ENCODE data around the gene WIPF3.

WIPF3 gene

GRCh38 chr7:29801929-29802328, 4.4 kb upstream of the WIPF3 start:
- Mint-ChIP-seq H3K36me3 (no peaks in the 10 kb centered on the region), H3K27me3 (peaks cover 37% of the 10 kb centered on the region), H3K4me1 (no peaks in the 10 kb centered on the region)

GRCh38 chr7:29805031-29805430, 1.3 kb upstream of the WIPF3 start:
- no peaks in the 10 kb centered on the region for H3K9me3 Mint-ChIP-seq
- H3K27me3 Mint-ChIP-seq, result peaks cover 57% of the 10 kb centered on the region
- H3K4me1 Mint-ChIP-seq, result peaks cover 6% of the 10 kb centered on the region
- no peak overlapping the region for H3K27ac Mint-ChIP-seq
- H3K36me3 Mint-ChIP-seq, result no peaks in the 10 kb centered on the region
- H3K4me3 Mint-ChIP-seq, result no peak overlapping the region

More at GRCh38 chr7:29801929-29802328, 4.4 kb upstream of the WIPF3 start:
- Mint-ChIP-seq H3K9me3 (no peaks in the 10 kb centered on the region), H3K27ac (no peak overlapping the region), H3K4me3 (no peak overlapping the region)

GRCh38 chr7:29805886-29806207, 461 bp upstream of the WIPF3 start:
- H3K36me3 Mint-ChIP-seq, result no peaks in the 10 kb centered on the region
- H3K27me3 Mint-ChIP-seq, result peaks cover 56% of the 10 kb centered on the region
- H3K9me3 Mint-ChIP-seq, result no peaks in the 10 kb centered on the region
- H3K4me1 Mint-ChIP-seq, result peaks cover 6% of the 10 kb centered on the region
- no peak overlapping the region for H3K4me3 Mint-ChIP-seq
- H3K27ac Mint-ChIP-seq, result no peak overlapping the region

- Mint-ChIP-seq H3K27me3 (peaks cover 56% of the 10 kb centered on the region), H3K9me3 (no peaks in the 10 kb centered on the region), H3K4me3 (no peak overlapping the region), H3K4me1 (peaks cover 6% of the 10 kb centered on the region), H3K36me3 (no peaks in the 10 kb centered on the region), H3K27ac (no peak overlapping the region)
Observed at GRCh38 chr7:29806995-29807841, 910 bp downstream of the WIPF3 start.

- no peak overlapping the region for H3K4me3 Mint-ChIP-seq
- H3K4me1 Mint-ChIP-seq, result peaks cover 6% of the 10 kb centered on the region
- no peaks in the 10 kb centered on the region for H3K9me3 Mint-ChIP-seq
- peaks cover 53% of the 10 kb centered on the region for H3K27me3 Mint-ChIP-seq
- no peak overlapping the region for H3K27ac Mint-ChIP-seq
- H3K36me3 Mint-ChIP-seq, result no peaks in the 10 kb centered on the region
Observed at GRCh38 chr7:29808075-29808801, 1.9 kb downstream of the WIPF3 start.

- Mint-ChIP-seq H3K36me3 (no peaks in the 10 kb centered on the region), H3K4me1 (peaks cover 6% of the 10 kb centered on the region), H3K27ac (no peak overlapping the region), H3K9me3 (no peaks in the 10 kb centered on the region), H3K4me3 (no peak overlapping the region), H3K27me3 (peaks cover 51% of the 10 kb centered on the region)
Observed at GRCh38 chr7:29809533-29810155, 3.3 kb downstream of the WIPF3 start.

GRCh38 chr7:29810297-29810696, 4.0 kb downstream of the WIPF3 start:
- Mint-ChIP-seq H3K27ac (no peak overlapping the region), H3K4me3 (no peak overlapping the region)

GRCh38 chr7:29810813-29811482, 4.6 kb downstream of the WIPF3 start:
- Mint-ChIP-seq H3K9me3 (no peaks in the 10 kb centered on the region), H3K36me3 (no peaks in the 10 kb centered on the region), H3K4me1 (peaks cover 6% of the 10 kb centered on the region), H3K27ac (no peak overlapping the region), H3K27me3 (peaks cover 41% of the 10 kb centered on the region), H3K4me3 (no peak overlapping the region)

More at GRCh38 chr7:29810297-29810696, 4.0 kb downstream of the WIPF3 start:
- Mint-ChIP-seq H3K36me3 (no peaks in the 10 kb centered on the region), H3K27me3 (peaks cover 46% of the 10 kb centered on the region), H3K4me1 (peaks cover 6% of the 10 kb centered on the region), H3K9me3 (no peaks in the 10 kb centered on the region)

GRCh38 chr7:29811586-29811985, 5.3 kb downstream of the WIPF3 start:
- no peaks in the 10 kb centered on the region for H3K9me3 Mint-ChIP-seq
- H3K27me3 Mint-ChIP-seq, result peaks cover 39% of the 10 kb centered on the region
- H3K27ac Mint-ChIP-seq, result no peak overlapping the region
- peaks cover 6% of the 10 kb centered on the region for H3K4me1 Mint-ChIP-seq
- H3K36me3 Mint-ChIP-seq, result no peaks in the 10 kb centered on the region
- H3K4me3 Mint-ChIP-seq, result no peak overlapping the region

- H3K27me3 Mint-ChIP-seq, result peaks cover 36% of the 10 kb centered on the region
- no peak overlapping the region for H3K4me3 Mint-ChIP-seq
- no peaks in the 10 kb centered on the region for H3K36me3 Mint-ChIP-seq
Observed at GRCh38 chr7:29812185-29812876, 6.0 kb downstream of the WIPF3 start.

GRCh38 chr7:29815181-29816105, 9.1 kb downstream of the WIPF3 start:
- H3K27me3 Mint-ChIP-seq, result peaks cover 24% of the 10 kb centered on the region
- no peak overlapping the region for H3K27ac Mint-ChIP-seq
- no peak overlapping the region for H3K4me3 Mint-ChIP-seq
- H3K36me3 Mint-ChIP-seq, result no peaks in the 10 kb centered on the region
- H3K9me3 Mint-ChIP-seq, result no peaks in the 10 kb centered on the region
- H3K4me1 Mint-ChIP-seq, result no peaks in the 10 kb centered on the region

More at GRCh38 chr7:29812185-29812876, 6.0 kb downstream of the WIPF3 start:
- H3K9me3 Mint-ChIP-seq, result no peaks in the 10 kb centered on the region
- no peak overlapping the region for H3K27ac Mint-ChIP-seq
- H3K4me1 Mint-ChIP-seq, result peaks cover 6% of the 10 kb centered on the region

GRCh38 chr7:29818308-29818707, 12.0 kb downstream of the WIPF3 start:
- Mint-ChIP-seq H3K36me3 (no peaks in the 10 kb centered on the region), H3K9me3 (no peaks in the 10 kb centered on the region), H3K4me1 (no peaks in the 10 kb centered on the region), H3K4me3 (no peak overlapping the region), H3K27me3 (peaks cover 27% of the 10 kb centered on the region), H3K27ac (no peak overlapping the region)

- H3K27me3 Mint-ChIP-seq, result peaks cover 10% of the 10 kb centered on the region
- no peaks in the 10 kb centered on the region for H3K4me1 Mint-ChIP-seq
- H3K27ac Mint-ChIP-seq, result no peak overlapping the region
- no peaks in the 10 kb centered on the region for H3K9me3 Mint-ChIP-seq
- H3K4me3 Mint-ChIP-seq, result peak overlapping the region; percentile 33
- no peaks in the 10 kb centered on the region for H3K36me3 Mint-ChIP-seq
Observed at GRCh38 chr7:29825775-29826529, 19.6 kb downstream of the WIPF3 start.

- H3K27me3 Mint-ChIP-seq, result peaks cover 7% of the 10 kb centered on the region
- H3K4me1 Mint-ChIP-seq, result no peaks in the 10 kb centered on the region
- no peaks in the 10 kb centered on the region for H3K9me3 Mint-ChIP-seq
- no peaks in the 10 kb centered on the region for H3K36me3 Mint-ChIP-seq
- no peak overlapping the region for H3K27ac Mint-ChIP-seq
- H3K4me3 Mint-ChIP-seq, result no peak overlapping the region
Observed at GRCh38 chr7:29826530-29826822, 20.2 kb downstream of the WIPF3 start.

Data from activated naive CD4-positive, alpha-beta T cell treated with anti-CD3 and anti-CD28 coated beads, Interleukin-2, amount 50 U/mL, for 24 hours (primary cell).